ENCODE measurements around the gene GALNT6.

GALNT6 gene

GRCh38 chr12:51406290-51406689 is 15.1 kb upstream of the GALNT6 start:
- no peak for DNase-seq (ENCODE audit: low read depth)

- no peak for DNase-seq (ENCODE audit: low read depth)
Measured at GRCh38 chr12:51405801-51406207, 14.6 kb upstream of the GALNT6 start.

- no peak for DNase-seq (ENCODE audit: low read depth)
Measured at GRCh38 chr12:51404627-51405026, 13.4 kb upstream of the GALNT6 start.

- no peak for DNase-seq (ENCODE audit: low read depth)
Measured at GRCh38 chr12:51403681-51404136, 12.5 kb upstream of the GALNT6 start.

GRCh38 chr12:51403159-51403558 is 12.0 kb upstream of the GALNT6 start:
- DNase-seq (ENCODE audit: low read depth), result no peak

GRCh38 chr12:51401900-51402299 is 10.7 kb upstream of the GALNT6 start:
- DNase-seq (ENCODE audit: low read depth), result no peak

- DNase-seq (ENCODE audit: low read depth), result no peak
Measured at GRCh38 chr12:51401486-51401885, 10.3 kb upstream of the GALNT6 start.

GRCh38 chr12:51401020-51401419 is 9.8 kb upstream of the GALNT6 start:
- no peak for DNase-seq (ENCODE audit: low read depth)

- no peak for DNase-seq (ENCODE audit: low read depth)
Measured at GRCh38 chr12:51399891-51400290, 8.7 kb upstream of the GALNT6 start.

- no peak for DNase-seq (ENCODE audit: low read depth)
Measured at GRCh38 chr12:51397670-51398069, 6.5 kb upstream of the GALNT6 start.

GRCh38 chr12:51395283-51396230 is 4.4 kb upstream of the GALNT6 start:
- no peak for DNase-seq (ENCODE audit: low read depth)

- DNase-seq (ENCODE audit: low read depth), result peak; percentile 42
Measured at GRCh38 chr12:51393676-51394545, 2.7 kb upstream of the GALNT6 start.

GRCh38 chr12:51392556-51393237 is 1.5 kb upstream of the GALNT6 start:
- no peak for DNase-seq (ENCODE audit: low read depth)

GRCh38 chr12:51390891-51391282 is 319 bp downstream of the GALNT6 start:
- no peak for DNase-seq (ENCODE audit: low read depth)

- DNase-seq (ENCODE audit: low read depth), result no peak
Measured at GRCh38 chr12:51390457-51390856, 749 bp downstream of the GALNT6 start.

GRCh38 chr12:51389302-51389999 is 1.8 kb downstream of the GALNT6 start:
- DNase-seq (ENCODE audit: low read depth), result no peak

- DNase-seq (ENCODE audit: low read depth), result no peak
Measured at GRCh38 chr12:51388846-51389245, 2.4 kb downstream of the GALNT6 start.

GRCh38 chr12:51388069-51388799 is 3.0 kb downstream of the GALNT6 start:
- no peak for DNase-seq (ENCODE audit: low read depth)

- DNase-seq (ENCODE audit: low read depth), result no peak
Measured at GRCh38 chr12:51386351-51386750, 4.9 kb downstream of the GALNT6 start.

- no peak for DNase-seq (ENCODE audit: low read depth)
Measured at GRCh38 chr12:51383269-51383905, 7.8 kb downstream of the GALNT6 start.
